ENCODE measurements around the gene PPFIBP2.

Gene PPFIBP2

DNA sequence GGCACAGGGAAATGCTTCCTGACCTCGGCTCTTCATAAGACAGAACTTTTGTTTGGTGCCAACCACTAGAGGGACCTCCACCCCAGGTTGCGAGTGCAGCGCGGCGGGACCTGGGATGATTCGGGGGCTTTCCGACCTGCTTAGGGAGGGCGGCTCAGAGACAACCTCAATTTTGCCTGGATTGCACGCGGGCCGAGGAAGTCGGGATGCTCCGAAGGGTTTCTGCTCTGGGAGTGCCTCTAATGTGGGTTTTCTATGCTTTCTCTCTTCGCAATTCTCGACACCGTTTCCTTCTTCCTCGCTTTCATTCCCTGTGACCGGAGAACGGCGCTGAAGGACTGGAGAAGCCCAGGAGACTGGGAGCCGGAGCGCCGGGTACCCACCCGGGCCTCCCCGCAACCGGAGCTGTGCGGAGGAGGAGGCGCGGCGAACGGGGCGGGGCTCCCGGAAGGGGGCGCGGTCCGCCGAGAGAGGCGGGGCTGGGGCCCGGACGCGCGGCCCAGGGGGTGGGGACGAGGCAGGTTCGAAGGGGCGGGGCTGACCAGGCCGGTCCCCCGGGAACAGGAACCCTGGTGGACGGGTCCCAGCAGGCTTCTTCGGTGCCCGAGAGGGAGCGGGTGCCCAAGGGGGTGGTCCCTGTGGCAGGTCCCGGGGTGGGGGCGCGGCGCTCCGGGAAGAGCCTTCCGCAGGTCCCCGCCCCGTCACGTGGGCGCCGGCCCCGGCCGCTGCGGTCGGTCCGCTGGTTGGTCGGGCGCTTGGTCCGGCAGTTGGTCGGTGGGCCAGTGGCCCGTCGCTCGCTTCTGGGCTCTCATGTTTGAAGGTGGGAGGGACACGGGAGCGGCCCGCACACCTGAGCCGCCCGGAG lies at the start of gene PPFIBP2:
TSS of gene PPFIBP2 (plus strand) at position 766 of the 865 bp plus-strand sequence. CDS start 35,477 bp downstream, outside the sequence.
- peak; percentile 52 for DNase-seq

DNA sequence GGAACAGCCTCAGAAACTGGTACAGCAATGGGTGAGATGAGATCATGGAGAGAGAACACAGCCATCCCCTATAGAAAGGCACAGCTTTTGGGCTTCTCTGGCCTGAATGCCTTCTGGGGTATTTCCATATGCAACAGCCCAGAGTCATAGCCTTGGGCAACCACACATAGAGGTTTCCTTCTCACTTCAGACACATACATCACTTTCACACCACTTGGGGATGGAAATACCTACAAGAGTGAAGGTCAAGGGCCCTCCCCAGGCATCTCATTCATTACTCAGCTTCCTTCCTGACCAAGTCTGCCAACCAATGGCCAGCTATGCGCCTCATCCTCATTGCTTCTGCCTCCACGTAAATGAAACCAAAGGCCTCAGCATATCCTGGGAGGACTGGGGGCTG lies 46.1 kb upstream of the PPFIBP2 start:
- no peak for DNase-seq

DNA sequence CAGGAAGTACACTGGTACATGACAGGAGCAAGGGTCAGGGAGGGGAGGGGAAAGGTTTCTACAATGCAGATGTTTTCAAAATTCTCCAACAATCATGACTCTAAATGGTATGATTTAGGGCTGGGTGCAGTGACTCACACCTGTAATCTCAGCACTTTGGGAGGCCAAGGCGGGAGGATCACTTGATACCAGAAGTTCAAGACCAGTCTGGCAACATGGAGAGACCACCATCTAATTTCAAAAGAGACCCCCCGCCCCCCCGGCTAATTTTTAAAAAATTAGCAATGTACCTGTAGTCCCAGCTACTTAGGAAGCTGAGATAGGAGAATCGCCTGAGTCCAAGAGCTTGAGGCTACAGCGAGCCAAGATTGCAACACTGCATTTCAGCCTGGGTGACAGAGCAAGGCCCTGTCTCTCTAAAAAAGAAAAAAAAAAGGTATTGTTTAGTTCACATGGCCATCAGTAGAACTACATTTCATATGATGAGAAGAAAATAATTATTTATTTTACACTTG lies 44.4 kb upstream of the PPFIBP2 start:
- no peak for DNase-seq

DNA sequence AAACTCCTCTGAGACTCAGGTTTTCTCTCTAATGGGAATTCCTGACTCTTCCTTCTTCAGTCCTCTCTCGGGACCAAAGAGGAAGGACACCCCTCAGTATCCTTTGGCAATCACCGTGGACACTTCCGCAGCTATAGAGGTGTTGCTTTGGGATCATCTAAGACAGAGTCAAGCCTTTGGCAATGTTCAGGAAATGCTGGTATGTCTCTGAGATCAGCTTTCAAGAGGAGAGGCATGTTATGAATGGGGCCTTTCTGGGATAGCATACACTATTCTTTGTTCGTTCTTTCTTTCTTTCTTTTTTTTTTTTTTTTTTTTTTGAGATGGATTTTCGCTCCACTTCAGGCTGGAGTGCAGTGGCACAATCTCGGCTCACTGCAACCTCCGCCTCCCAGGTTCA lies 42.7 kb upstream of the PPFIBP2 start:
- no peak for DNase-seq

DNA sequence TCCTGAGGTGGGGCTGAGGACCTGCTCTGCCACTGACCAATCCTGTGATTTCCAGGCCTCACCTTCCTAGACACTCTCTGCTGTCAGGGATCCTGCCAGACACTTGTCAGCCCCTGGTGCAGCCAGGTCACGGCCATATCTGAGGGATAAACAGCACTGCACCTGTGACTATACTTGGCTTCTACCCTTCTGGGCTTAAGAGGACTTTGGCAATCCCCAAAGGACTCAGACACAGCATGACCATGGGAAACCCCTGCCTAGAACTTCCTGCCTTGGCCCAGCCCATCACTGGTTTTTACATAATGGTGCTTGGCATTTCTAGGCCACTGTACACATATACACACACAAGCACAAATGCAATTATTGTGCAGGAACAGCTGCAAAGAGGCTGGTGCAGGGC lies 40.1 kb upstream of the PPFIBP2 start:
- DNase-seq: no peak

DNA sequence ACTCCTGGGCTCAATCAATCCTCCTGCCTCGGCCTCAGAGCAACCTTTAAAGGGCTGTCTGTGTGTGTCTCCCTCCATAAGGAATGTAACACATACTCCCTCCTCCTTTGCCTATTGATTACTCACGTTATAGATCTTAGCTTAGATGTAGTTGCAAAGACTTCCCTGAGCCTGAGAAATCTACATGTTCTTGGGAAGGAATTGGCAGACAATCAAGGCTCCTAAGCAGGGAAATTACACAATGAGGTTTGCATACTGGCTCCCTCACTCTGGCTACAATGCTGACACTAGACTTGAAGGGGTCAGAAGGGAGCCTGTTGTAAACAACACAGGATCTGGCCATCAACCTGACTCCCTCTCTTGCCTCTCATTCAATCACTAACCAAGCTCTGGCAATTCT lies 33.7 kb upstream of the PPFIBP2 start:
- DNase-seq: peak; percentile 40

DNA sequence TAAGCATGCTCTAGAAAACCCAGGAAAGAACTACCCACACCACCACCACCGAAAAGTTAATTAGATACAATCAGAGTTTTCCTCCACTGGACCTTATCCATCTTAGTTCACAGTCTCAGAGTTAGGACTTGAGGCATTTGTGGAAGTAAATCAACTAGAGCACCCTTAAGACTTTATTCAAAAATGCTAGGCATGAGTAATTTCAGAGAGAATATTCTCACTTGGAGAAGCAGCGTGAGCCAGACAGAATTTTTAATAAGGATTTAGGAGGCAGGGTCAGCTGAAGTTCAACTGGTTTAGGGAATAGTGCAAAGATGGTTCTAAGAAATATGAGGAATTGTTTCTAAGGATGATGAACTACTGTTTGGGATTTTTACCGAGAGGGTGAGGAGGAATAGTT lies 29.7 kb upstream of the PPFIBP2 start:
- no peak for DNase-seq

DNA sequence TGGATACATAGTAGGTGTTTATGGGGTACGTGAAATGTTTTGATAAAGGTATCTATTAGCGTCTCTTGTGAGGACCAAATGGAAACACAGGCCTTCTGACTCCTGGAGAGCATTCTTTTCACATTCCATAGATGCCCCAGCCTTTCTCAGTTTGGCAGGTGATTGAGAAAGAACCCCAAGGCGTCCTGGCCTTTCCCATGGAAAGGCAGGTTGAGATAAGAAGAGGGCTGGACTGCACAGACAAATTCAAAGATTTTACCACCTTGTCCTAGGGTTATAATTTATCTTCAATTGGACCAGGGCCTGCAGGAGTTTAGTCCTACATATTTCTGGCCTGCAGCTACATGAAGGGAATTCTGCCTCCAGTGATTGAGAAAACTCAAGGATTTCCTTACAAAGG lies 29.2 kb upstream of the PPFIBP2 start:
- peak; percentile 21 for DNase-seq

DNA sequence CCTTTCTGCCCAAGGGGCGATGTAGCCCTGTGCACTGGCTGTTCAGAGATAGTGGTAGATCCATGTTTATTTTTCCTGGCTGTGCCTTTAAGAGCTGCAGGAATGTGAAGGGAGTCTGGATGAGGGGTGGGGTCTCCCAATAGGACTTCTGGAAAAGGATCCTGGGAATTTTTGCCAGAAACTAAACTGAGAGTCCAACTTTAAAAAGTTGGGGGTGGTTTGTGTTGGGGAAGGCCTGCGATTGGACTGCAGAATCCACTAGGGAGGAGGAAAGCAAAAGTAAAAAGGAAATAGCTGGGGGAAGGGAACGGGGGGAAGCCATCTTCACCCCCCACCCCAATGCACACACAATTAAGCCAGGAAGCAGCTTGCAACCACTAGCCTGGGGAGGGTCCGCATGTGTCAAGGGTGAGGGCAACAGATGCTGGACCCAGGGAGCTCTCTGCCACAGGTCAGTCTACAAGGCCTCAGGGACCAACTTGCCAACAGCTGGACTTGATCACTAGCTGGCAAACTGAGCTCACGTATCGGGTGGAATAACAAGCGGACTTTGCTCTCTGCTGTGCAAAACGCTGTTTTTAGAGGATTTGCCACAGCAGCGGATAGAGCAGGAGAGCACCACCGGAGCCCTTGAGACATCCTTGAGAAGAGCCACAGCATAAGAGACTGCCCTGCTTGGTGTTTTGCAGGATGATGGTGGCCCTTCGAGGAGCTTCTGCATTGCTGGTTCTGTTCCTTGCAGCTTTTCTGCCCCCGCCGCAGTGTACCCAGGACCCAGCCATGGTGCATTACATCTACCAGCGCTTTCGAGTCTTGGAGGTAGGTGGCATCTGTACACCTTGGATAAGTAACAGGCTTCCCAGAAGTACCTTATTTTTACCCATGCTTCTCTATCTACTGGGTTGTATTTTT lies 28.4 kb upstream of the PPFIBP2 start, which contains the start of gene OLFML1:
TSS of gene OLFML1 (plus strand) at position 321 of the 912 bp plus-strand sequence. CDS start at position 691, 370 bp downstream.
- peak; percentile 52 for DNase-seq

DNA sequence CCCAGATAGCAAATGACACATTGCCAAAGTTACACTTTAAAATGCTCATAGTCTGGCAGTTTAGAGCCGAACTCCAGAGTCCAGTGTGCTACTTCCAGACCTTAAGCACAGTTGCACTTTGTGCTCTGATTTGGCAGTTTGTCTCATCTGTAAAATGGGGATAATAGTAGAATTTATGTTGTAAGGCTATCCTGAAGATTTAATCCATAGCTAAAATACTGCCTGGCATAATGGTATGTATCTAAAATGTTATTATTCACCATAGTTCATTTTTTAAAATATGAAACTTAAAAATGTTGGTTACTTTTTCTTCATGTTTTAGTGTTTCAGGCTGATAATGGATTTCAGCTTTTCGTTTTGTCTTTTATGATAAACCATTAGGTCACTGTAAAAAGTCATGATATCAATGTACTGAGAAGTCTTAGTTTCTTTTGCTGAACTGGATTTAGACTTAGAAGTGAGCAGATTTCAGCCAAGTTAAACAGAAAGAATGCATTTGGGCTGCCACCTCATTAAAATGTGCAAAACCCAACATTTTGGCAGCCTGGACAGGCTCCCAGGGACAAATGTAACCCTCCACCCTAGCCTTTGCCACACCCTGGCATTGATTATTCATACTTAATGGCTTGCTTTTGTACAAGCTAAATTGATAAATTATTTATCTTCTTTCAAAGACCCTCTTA lies 27.6 kb upstream of the PPFIBP2 start:
- no peak for DNase-seq

DNA sequence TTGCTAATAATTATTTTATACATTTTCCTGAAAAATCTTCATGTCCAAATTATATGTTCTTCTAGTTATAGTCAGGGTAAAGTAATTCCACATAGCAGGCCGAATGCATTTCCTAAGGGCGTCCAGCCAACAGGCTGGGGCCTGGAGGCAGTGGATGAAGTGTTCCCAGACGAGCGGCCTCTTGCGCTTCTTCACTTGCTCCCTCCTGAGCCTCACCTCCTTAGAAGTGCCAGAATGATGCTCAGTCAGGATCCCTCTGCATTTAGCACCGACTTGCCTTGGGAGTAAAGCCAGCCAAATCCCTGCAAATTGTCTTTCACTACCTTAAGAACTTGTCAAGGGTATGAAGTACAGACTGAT lies 27.0 kb upstream of the PPFIBP2 start:
- peak; percentile 19 for DNase-seq

DNA sequence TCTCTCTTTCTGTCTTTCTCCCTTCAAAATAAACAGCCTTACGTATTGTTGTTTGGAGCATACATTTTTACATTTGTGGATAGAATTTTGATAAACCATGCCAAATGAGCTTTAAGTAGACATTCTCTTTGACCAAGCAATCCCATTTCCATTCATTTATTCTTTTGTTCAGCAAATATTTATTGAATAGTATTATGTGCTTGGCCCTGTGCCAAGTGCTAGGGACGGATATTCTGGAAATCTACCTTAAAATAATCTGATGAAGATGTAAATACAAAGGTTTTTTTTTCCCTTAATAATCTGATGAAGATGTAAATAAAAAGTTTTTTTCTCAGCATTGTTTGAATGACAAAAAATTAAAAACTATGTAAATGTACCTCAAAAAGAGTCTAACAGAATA lies 26.4 kb upstream of the PPFIBP2 start:
- DNase-seq: no peak

DNA sequence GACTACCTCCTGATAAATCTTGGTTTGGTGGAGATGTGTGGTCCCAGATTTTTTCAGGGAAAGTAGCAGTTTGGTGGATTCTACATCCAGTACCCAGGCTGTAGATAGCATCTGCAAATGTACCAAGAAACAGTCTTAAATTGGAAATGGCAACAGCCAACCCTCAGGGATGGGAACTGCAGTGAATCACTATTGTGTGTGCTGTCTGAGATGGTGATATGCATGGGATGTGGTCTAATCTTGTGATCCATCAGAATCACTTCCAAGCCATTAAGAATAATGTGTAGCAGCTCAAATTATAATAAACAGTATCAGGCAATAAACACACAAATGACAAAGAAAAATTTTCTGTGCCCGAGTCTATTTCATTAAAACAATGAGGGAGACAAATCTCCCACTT lies 25.1 kb upstream of the PPFIBP2 start:
- DNase-seq: no peak

DNA sequence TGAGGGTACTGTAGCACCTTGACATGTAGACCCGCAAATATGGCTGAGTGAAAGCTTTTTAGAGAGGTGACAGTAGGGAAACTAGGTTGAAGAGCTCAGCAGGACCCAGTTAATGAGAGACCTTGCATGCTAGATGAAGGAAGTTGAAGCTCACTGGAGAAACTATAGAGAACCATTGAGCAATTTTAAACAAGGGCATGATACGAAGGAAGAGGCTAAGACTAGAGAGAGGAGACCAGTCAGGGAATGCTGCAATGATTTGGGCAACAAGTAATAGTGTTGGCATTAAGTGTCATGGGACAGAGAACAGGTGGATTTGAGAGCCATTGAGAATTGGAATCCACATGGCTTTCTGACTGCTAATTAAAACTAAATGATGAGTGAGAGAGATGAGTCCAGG lies 24.4 kb upstream of the PPFIBP2 start:
- DNase-seq: no peak

DNA sequence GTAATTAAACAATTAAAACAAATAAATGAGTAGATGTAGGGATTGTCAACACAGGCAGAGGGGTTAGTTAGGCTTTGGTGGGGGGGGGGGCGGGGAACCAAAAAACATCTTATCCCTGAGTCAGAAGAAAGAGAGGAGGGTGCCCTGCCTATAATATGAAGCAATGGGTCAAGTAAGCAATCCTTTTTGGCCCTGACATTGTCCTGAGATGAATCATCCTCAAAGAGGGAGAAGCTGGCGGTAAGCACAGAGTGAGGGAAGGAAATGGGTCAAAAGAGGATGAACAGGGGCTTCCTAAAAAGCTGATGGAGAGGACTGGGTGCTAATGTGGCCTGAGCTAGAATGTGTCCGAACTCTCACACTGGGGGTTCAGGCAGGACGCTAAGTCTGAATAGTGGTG lies 23.7 kb upstream of the PPFIBP2 start:
- peak; percentile 63 for DNase-seq

DNA sequence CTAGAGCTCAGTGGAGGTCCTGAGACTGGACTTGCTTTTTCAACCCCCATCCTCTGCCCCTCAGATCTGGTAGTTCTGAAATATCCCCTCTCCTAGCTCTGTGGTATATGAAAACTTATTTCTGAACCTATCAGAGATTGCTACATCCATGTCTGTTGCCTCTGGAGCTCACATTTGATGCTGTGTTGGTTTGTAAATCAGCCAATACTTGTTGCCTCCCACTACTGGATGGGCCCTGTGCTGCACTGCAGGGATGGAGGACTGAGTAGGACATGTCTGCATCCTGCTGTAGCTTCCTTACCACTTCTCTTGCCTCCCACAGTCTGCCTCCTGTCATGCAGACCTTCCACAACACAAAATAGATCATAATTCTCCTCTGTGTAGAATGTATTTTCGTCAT lies 23.3 kb upstream of the PPFIBP2 start:
- DNase-seq: peak; percentile 13

DNA sequence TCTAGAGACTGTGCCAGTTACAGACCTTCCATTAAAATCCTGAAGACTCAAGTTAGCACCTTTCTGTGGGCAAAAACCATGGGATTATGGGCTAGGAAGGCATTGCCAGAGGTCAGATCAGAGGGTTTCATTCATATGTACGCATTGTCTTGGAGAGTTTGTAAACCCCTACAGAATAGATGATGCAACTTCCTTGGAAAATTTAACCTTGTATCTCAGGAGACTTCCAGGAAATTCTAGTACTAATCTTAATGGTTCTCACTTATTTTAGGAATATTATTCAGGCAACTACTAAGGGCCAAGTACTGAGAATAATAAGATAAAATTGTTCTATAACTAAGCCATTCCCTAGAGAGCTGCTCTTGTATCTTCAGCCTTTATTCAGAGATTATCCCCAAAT lies 21.5 kb upstream of the PPFIBP2 start:
- peak; percentile 2 for DNase-seq

DNA sequence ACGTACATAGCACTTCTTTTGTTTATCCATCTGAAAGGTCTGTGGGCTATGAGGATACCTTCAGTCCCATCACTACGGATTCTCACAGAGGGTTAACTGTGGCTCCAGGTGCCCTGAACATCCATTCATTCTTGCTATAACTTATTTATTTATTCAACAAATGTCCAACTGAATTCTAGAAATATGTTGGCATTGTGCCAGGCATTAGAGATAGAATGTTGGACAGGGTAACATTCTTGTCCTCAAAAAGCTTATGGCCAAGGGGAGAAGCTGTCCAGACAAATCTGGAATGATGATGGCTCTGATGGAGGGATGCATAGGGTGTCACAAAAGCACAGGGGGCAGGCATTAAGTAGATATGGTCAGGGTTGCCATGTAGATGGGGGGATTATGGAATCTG lies 20.1 kb upstream of the PPFIBP2 start:
- DNase-seq: no peak

DNA sequence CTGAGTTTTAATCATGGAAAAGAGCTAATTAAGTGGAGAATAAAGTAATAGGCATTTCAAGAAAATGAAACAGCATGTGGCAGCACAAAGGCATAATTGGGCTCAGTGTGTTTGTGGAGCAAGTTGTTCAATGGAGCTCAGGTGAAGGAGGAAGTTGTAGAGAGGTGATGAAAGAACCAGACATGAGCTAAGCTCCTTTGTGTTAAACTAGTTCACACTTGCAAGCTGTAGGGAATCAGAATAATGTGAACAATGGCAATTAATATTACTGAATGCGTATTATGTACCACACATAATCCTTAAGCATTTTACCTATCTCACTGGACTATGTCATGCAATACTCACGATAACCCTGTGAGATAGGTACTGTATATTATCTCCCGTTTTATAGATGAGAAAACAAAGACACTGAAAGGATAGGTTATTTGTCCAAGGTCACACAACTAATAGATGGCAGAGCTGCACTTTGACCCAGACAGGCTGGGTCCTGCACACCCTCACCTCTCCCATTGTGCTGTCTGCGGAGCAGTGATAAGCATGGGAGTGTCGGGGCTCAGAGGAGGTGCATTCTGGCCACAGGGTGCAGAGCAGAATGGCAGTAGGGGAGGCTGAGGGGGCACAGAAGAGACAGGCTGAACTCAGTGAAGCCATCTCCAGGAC lies 19.6 kb upstream of the PPFIBP2 start:
- DNase-seq: no peak

DNA sequence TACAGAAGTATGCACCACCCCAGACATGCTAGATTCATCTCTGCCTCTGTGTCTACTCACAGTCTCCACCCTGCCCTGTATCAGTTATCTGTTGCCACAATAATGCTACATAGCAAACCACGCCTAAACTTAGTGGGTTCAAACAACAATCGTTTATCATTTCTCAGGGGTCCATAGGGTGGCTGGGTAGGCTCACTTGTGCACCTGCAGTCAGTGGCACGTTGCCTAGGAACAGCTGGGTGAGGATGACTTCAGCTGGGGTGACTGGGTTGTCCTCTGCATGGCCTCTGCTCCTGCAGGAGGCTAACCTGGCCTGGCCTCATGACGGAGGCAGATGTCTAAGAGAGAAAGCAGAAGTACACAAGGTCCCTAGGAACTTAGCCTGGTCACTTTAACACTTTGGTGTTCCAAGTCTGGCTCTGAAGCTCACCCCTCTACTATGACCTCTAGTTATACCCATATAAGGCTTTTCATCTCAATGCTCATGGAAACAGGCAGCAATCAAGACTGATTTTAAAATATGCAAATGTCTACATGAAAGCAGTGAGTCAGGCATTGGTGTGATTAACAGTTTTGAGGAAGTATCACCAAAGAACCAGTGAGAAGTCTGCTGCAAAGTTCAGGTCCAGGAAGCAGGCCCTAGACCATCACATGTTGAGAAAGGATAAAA lies 17.8 kb upstream of the PPFIBP2 start:
- no peak for DNase-seq

DNA sequence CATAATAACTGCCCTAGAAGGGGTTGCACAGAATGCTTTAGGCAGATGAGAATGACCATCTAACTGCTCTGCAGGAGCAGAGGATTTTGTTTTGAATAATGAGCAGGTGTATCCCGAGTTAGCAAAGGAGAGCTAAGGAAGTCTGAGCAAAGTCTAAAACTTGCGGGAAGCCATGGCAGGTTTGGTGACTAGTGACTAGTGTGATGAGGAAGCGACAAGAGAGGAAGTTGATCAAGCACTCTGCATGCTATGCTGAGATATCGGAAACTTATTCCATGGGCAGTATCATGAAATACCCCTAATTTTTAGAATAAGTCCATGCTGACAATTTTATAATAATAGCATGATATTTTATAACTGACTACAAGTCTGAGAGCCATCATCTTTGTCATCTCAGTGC lies 15.6 kb upstream of the PPFIBP2 start:
- DNase-seq: no peak

DNA sequence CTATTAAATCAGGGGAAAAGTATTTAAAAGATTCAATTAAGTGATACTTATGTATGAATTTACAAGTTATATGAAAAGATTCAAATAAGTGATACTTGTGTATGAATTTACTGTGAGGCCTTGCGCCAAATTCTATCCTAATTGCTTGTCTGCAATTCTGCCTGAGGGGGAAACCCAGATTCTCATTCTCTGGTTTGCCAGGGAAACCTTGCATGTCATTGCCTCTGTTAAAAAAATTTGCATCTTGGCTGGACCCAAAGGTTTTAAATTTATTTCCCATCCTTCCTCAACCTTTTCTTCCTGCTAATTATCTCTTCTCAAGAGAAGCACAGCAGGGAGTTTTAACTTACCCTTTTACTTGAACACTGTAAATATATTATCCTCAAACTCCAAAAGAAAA lies 14.7 kb upstream of the PPFIBP2 start:
- no peak for DNase-seq

Data from fibroblast of upper back skin (primary cell).